Type B pancreatic cell (in vitro differentiated cells): ENCODE results near the gene EN2. TPM values are rescaled to one million over a fixed set of nuclear protein-coding genes. Genes with fewer than 3 reads are reported as not detected.

Experiments used
- DNase-seq: peaks from one replicate; pipeline ENCODE4 v3.0.0; 2021; ENCODE audit warnings: mixed read lengths; ENCODE audit not compliant: unreplicated experiment; ENCODE audit errors: extremely low spot score
- H3K27ac Mint-ChIP-seq: 2 replicates; pipeline ENCODE4 v1.8.0; 2021; ENCODE audit warnings: mild to moderate bottlenecking, mixed read lengths
- H3K27me3 Mint-ChIP-seq: 2 replicates; pipeline ENCODE4 v1.8.0; 2021; ENCODE audit warnings: mixed read lengths
- H3K36me3 Mint-ChIP-seq: 2 replicates; pipeline ENCODE4 v1.8.0; 2021; ENCODE audit warnings: mixed read lengths
- H3K4me1 Mint-ChIP-seq: one replicate; pipeline ENCODE4 v1.8.0; 2021; ENCODE audit warnings: mixed read lengths; ENCODE audit not compliant: unreplicated experiment
- H3K4me3 Mint-ChIP-seq: 2 replicates; pipeline ENCODE4 v1.8.0; 2021; ENCODE audit warnings: mild to moderate bottlenecking, mixed read lengths
- H3K9me3 Mint-ChIP-seq: 2 replicates; pipeline ENCODE4 v1.8.0; 2021; ENCODE audit warnings: mixed read lengths
- CTCF ChIP-seq: fragments of 200-600 bp; sonication (generic); conservative IDR thresholded peaks from 2 replicates; pipeline ENCODE4 v1.5.0; 2021; ENCODE audit warnings: antibody characterized with exemption, mild to moderate bottlenecking
- total RNA-seq: library from RNA; stranded (reverse); gene quantifications from 2 replicates; pipeline ENCODE4 v1.2.1, GENCODE V29; 2021; ENCODE audit warnings: low replicate concordance

Gene EN2
- total RNA-seq, 1 donor from 2014 or later: 0.94 TPM

- no peak overlapping the region for H3K27ac Mint-ChIP-seq
Measured at GRCh38 chr7:155462163-155462735, 4.3 kb downstream of the EN2 start.

DNA sequence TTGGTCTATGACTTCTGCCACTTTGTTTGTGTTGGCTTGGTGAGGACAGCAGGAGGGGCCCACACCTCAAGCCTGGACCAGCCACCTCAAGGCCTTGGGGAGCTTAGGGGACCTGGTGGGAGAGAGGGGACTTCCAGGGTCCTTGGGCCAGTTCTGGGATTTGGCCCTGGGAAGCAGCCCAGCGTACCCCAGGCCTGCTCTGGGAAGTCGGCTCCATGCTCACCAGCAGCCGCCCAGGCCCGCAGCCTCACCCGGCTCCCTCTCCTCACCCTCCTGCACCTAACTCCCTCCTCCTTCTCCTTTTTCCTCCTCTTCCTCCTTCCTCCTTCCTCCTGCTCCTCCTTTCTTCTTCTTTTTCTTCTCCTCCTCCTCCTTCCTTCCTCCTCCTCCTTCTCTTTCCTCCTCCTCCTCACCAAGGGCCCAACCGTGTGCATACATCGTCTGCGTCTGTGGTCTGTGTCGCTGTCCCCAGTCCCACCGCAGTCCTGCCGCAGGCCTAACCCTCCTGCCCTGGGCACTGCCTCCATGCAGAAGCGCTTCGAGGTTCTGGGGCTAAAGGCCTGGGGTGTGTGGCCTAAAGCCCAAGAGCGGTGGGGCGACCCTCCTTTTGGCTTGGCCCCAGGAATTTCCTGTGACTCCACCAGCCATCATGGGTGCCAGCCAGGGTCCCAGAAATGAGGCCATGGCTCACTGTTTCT, 5.3 kb downstream of the EN2 start:
- Mint-ChIP-seq H3K4me1 (no peaks in the 10 kb centered on the region), H3K4me3 (no peak overlapping the region), H3K9me3 (no peaks in the 10 kb centered on the region), H3K27me3 (peaks cover 90% of the 10 kb centered on the region), H3K27ac (no peak overlapping the region), H3K36me3 (no peaks in the 10 kb centered on the region)
- TF ChIP-seq CTCF: no peak
- no peak for DNase-seq

More at GRCh38 chr7:155462163-155462735, 4.3 kb downstream of the EN2 start:
- Mint-ChIP-seq H3K4me1 (no peaks in the 10 kb centered on the region), H3K4me3 (no peak overlapping the region), H3K9me3 (no peaks in the 10 kb centered on the region), H3K36me3 (no peaks in the 10 kb centered on the region), H3K27me3 (peaks cover 87% of the 10 kb centered on the region)
- DNase-seq: no peak
- no peak for TF ChIP-seq CTCF

- Mint-ChIP-seq H3K9me3 (no peaks in the 10 kb centered on the region), H3K4me1 (no peaks in the 10 kb centered on the region), H3K27ac (no peak overlapping the region), H3K36me3 (no peaks in the 10 kb centered on the region), H3K4me3 (no peak overlapping the region), H3K27me3 (peaks cover 97% of the 10 kb centered on the region)
- DNase-seq: no peak
- no peak for TF ChIP-seq CTCF
Measured at GRCh38 chr7:155464183-155464582, 6.3 kb downstream of the EN2 start.

DNA sequence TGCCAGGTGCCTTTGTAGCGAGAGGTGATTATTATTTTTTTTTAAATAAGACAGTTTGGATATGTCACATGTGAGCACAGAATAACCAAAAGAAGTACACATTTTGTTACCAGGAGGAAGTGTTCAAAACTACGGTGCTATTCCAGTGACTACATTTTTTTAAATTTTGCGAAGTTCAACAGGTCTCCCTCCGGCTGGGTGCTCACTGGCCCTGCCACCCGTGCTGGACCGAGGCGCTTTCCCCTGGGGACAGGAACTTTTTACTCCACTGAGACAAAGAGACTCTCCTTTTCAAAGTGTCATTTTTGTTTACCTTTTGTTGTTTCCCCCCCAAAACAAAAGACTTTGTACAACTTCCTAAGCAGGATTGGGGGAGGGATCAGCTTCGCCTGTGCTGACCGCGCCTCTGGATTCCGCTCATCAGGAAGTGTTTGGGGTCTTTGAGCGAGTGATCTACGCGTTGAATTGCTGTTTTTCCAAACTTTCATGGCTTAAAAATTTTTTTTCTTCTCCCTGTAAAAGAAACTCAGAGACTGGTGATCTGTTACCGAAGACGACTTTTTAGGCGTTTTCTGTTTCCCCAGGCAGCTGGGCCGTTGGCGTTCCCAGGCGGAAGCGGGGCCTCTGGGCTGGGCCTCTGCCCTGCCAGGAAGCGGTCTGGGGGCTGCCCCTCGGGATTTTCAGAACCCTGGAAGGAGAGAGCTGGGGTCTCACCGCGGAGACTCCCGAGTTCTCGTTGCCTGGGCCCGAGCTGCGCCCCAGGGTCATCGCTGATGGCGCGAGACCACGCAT, 7.2 kb downstream of the EN2 start:
- Mint-ChIP-seq H3K36me3 (no peaks in the 10 kb centered on the region), H3K9me3 (no peaks in the 10 kb centered on the region), H3K4me1 (no peaks in the 10 kb centered on the region), H3K27me3 (peaks cover 97% of the 10 kb centered on the region), H3K4me3 (no peak overlapping the region), H3K27ac (no peak overlapping the region)
- DNase-seq: no peak
- no peak for TF ChIP-seq CTCF

DNA sequence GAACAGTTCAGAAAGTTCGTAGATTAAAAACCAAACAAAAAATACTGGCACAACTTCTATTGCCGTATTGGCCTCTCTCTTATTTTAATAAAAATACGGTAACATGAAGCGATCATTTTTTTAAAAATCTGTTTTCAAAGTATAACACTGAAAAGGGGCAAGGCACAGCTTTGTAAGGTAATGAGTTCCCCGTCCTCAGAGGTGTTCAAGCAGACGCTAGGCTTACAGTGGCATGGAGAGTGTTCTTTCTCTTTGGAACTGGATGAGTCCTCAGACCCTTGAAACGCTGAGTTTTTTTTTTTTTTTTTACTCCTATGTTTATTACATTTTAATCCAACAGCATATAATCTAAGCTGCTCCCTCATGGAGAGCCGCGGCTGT, 7.8 kb downstream of the EN2 start:
- DNase-seq: no peak
- no peaks in the 10 kb centered on the region for H3K4me1 Mint-ChIP-seq
- no peak for TF ChIP-seq CTCF
- no peak overlapping the region for H3K4me3 Mint-ChIP-seq
- H3K27me3 Mint-ChIP-seq: peaks cover 97% of the 10 kb centered on the region
- no peaks in the 10 kb centered on the region for H3K36me3 Mint-ChIP-seq
- H3K9me3 Mint-ChIP-seq: no peaks in the 10 kb centered on the region
- no peak overlapping the region for H3K27ac Mint-ChIP-seq
